GM12878 (cell line): Measurements from ENCODE around the gene TRANK1. TPM values are rescaled to one million over a fixed set of nuclear protein-coding genes. Genes with fewer than 3 reads are reported as not detected.

Source experiments
- CBX3 ChIP-seq: fragments of 200-600 bp; sonication (generic); IDR thresholded peaks from 2 replicates; pipeline ENCODE4 v1.6.1; 2016; ENCODE audit warnings: low read depth, borderline replicate concordance
- CEBPB ChIP-seq, 2 experiments: fragments of 150-350 bp in 1 of 2; IDR thresholded peaks; 2 replicates each; pipeline ENCODE4 v1.6.1; 2012 to 2014; ENCODE audit warnings: low read depth in 2 of 2, low read length in 2 of 2, borderline replicate concordance in 1 of 2, inconsistent platforms in 1 of 2
- CTCF ChIP-seq, 3 experiments: IDR thresholded peaks in 2 of 3; conservative IDR thresholded peaks in 1 of 3; 2 replicates each; pipeline ENCODE4 v1.5.1; 2011; ENCODE audit warnings: low read depth in 3 of 3, low read length in 3 of 3, mild to moderate bottlenecking in 3 of 3, control low read depth in 2 of 3, moderate library complexity in 2 of 3, inconsistent platforms in 1 of 3, mixed read lengths in 1 of 3; ENCODE audit not compliant: control insufficient read depth in 2 of 3, insufficient read depth in 1 of 3; ENCODE audit errors: extremely low read depth in 1 of 3
- MEF2B ChIP-seq: fragments of 450-650 bp; IDR thresholded peaks from 2 replicates; pipeline ENCODE4 v1.6.1; 2018; ENCODE audit warnings: mild to moderate bottlenecking, moderate library complexity; ENCODE audit not compliant: partially characterized antibody, poor library complexity, severe bottlenecking
- RCOR1 ChIP-seq: conservative IDR thresholded peaks from 2 replicates; pipeline ENCODE4 v1.6.1; 2012; ENCODE audit warnings: low read depth, low read length, improper control_type of control experiment
- REST ChIP-seq: IDR thresholded peaks from 2 replicates; pipeline ENCODE4 v1.6.1; 2012; ENCODE audit warnings: mild to moderate bottlenecking, low read depth, low read length
- SIX5 ChIP-seq: IDR thresholded peaks from 2 replicates; pipeline ENCODE4 v1.6.1; 2011; ENCODE audit warnings: mild to moderate bottlenecking, low read depth, low read length, moderate library complexity; ENCODE audit not compliant: severe bottlenecking
- SRF ChIP-seq, 2 experiments: IDR thresholded peaks; 2 replicates each; pipeline ENCODE4 v1.6.1; 2011; ENCODE audit warnings: low read depth in 2 of 2, low read length in 2 of 2, mild to moderate bottlenecking in 1 of 2, moderate library complexity in 1 of 2
- USF1 ChIP-seq: IDR thresholded peaks from 2 replicates; pipeline ENCODE4 v1.6.1; 2011; ENCODE audit warnings: borderline replicate concordance, low read depth, mild to moderate bottlenecking, moderate library complexity, mixed read lengths, low read length; ENCODE audit not compliant: insufficient read depth; ENCODE audit errors: extremely low read length
- WRNIP1 ChIP-seq: IDR thresholded peaks from 2 replicates; pipeline ENCODE4 v1.6.1; 2011; ENCODE audit warnings: low read depth, low read length, improper control_type of control experiment, borderline replicate concordance
- YY1 ChIP-seq: IDR thresholded peaks from 2 replicates; pipeline ENCODE4 v1.6.1; 2011; ENCODE audit warnings: low read depth, mild to moderate bottlenecking, low read length
- ZNF24 ChIP-seq: fragments of 450-650 bp; IDR thresholded peaks from 2 replicates; pipeline ENCODE4 v1.6.1; 2017; ENCODE audit warnings: antibody characterized with exemption, mild to moderate bottlenecking
- ZNF274 ChIP-seq: IDR thresholded peaks from one replicate; pipeline ENCODE4 v1.8.0; 2011; ENCODE audit not compliant: insufficient read length, insufficient read depth
- ZNF384 ChIP-seq: IDR thresholded peaks from 2 replicates; pipeline ENCODE4 v1.6.1; 2012; ENCODE audit warnings: low read depth, mild to moderate bottlenecking, low read length, improper control_type of control experiment, borderline replicate concordance
- ZNF592 ChIP-seq: fragments of 450-650 bp; IDR thresholded peaks from 2 replicates; pipeline ENCODE4 v1.6.1; 2017; ENCODE audit warnings: mild to moderate bottlenecking, moderate library complexity
- polyA plus RNA-seq, 11 experiments: library from polyadenylated mRNA; depleted of rRNA in 4 of 11; unstranded in 6 of 11; stranded (reverse) in 5 of 11; fragments of >200 nt; fragmentation: Nextera tagmentation in 4 of 11; fragmentation: Illumina TruSeq in 1 of 11; extraction: Ambion mirVana in 4 of 11; extraction: Trizol in 1 of 11; gene quantifications; 1 replicate in 1 of 11; 2 replicates in 10 of 11; pipeline versions ENCODE4 v1.2.1 to v1.2.3, GENCODE V29; 2011 to 2016; ENCODE audit warnings: inconsistent platforms in 2 of 11, missing spikeins in 2 of 11, low read depth in 1 of 11
- total RNA-seq, 4 experiments: library from RNA; depleted of rRNA in 3 of 4; stranded (reverse); fragments of >200 nt in 3 of 4; fragmentation: Illumina TruSeq in 1 of 4; extraction: Trizol in 1 of 4; gene quantifications; 2 replicates each; pipeline versions ENCODE4 v1.2.1 to v1.2.3, GENCODE V29; 2013 to 2021

TRANK1 gene
- total and polyA plus RNA-seq, 10 of the 15 experiments (the other 5 are each of a cell fraction or from before 2014, with no cell fraction given), result 0.46 to 8.8 (median 1.1) TPM

GRCh38 chr3:36876181-36876936 is 68.5 kb downstream of the TRANK1 start (continued):
- no peak for TF ChIP-seq ZNF592
- peak; percentile 64; the same call in 1 of the 2 replicates for TF ChIP-seq RCOR1
- peak; percentile 76; the same call in 1 of the 2 replicates for TF ChIP-seq ZNF24
- TF ChIP-seq MEF2B, result peak; percentile 58
- TF ChIP-seq WRNIP1, result no peak
- no peak for TF ChIP-seq SIX5
- TF ChIP-seq ZNF384, result no peak
- TF ChIP-seq CEBPB (IDR thresholded peaks at IDR 0.05; ENCODE audit: borderline replicate concordance in 1 of 2, low read depth in 2 of 2, low read length in 2 of 2), result no peak
- TF ChIP-seq USF1, result peak; percentile 67
- no peak for TF ChIP-seq CBX3
- no peak for TF ChIP-seq ZNF274
- TF ChIP-seq CTCF (IDR thresholded peaks at IDR 0.05 in 2 of 3, conservative IDR thresholded peaks at IDR 0.05 in 1 of 3; ENCODE audit: control insufficient read depth in 2 of 3, extremely low read depth in 1 of 3, insufficient read depth in 1 of 3, low read depth in 3 of 3, low read length in 3 of 3), result no peak
- no peak for TF ChIP-seq YY1
- TF ChIP-seq SRF (IDR thresholded peaks at IDR 0.05; ENCODE audit: low read depth in 2 of 2, low read length in 2 of 2), result no peak
- TF ChIP-seq REST, result no peak
